HG03159 (cell line): ENCODE data around the gene MAG.
"Not testable (repeated sequence)": the region's sequence is repeated elsewhere in the genome, so short reads cannot be mapped to it uniquely, and the experiment has no call there.

Experiments used
- ATAC-seq: cut with Tn5 transposase; IDR thresholded peaks from one replicate; pipeline ENCODE4 v1.9.1; 2021; ENCODE audit warnings: mild to moderate bottlenecking, moderate library complexity; ENCODE audit not compliant: unreplicated experiment

Gene MAG

GRCh38 chr19:35357867-35358573 lies 66.1 kb downstream of the MAG start, which contains the start of gene FFAR3:
Gene FFAR3, plus strand, starts transcription at chr19:35358460. Its CDS starts 431 bp downstream, at chr19:35358891.
- ATAC-seq: no peak

- not testable (repeated sequence) for ATAC-seq
These were observed 66.9 kb downstream of the MAG start for GRCh38 chr19:35358834-35359233.

DNA sequence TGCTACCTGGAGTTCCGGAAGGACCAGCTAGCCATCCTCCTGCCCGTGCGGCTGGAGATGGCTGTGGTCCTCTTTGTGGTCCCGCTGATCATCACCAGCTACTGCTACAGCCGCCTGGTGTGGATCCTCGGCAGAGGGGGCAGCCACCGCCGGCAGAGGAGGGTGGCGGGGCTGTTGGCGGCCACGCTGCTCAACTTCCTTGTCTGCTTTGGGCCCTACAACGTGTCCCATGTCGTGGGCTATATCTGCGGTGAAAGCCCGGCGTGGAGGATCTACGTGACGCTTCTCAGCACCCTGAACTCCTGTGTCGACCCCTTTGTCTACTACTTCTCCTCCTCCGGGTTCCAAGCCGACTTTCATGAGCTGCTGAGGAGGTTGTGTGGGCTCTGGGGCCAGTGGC lies 67.4 kb downstream of the MAG start:
- not testable (repeated sequence) for ATAC-seq

GRCh38 chr19:35360081-35360480 lies 68.1 kb downstream of the MAG start:
- ATAC-seq: not testable (repeated sequence)

- ATAC-seq: no peak
These were observed 69.0 kb downstream of the MAG start for GRCh38 chr19:35360880-35361420.

DNA sequence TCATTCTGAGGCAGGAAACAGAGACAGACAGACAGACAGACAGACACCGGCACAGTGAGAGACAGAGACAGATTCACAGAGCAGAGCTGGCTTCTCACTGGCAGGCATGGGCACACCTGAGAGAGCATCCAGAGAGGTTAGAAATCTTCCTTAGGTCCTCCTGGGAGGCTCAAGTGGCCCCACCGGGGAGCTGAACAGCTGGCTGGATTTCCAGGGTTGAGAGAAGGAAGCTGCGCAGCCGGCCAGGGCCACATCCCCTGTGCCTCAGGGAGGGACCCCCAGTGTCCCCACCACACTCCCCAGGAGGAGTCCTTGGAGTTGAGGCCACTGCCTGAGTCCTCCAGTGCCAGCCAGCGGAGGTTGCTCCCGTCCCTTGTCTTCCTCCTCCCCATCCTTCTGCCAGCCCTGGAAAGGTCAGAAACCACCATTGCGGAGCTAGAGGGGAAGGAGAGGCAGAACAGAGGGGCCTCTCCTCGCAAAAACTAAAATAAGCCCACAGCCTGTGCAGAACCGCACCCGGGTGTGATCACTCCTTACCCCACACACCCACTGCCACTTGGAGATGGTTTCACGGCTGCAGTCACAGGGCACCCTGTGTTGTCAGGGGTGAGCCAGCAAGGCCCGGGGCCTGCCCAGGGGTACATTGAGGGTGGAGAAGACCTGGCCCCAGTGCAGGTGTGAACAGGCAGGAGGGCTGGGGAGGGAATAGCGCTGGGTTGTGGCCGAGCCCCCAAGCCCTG lies 70.5 kb downstream of the MAG start:
- ATAC-seq: no peak

GRCh38 chr19:35363001-35363590 lies 71.1 kb downstream of the MAG start:
- ATAC-seq: no peak
